22Rv1 (cell line): ENCODE data around the gene COA1.

Source experiments
- H3K27ac ChIP-seq: fragments of 450-650 bp; 2 replicates; pipeline ENCODE4 v1.5.1; 2017
- CTCF ChIP-seq: fragments of 450-650 bp; IDR thresholded peaks from 2 replicates; pipeline ENCODE4 v1.5.1; 2017; ENCODE audit warnings: mild to moderate bottlenecking
- ZFX ChIP-seq: fragments of 450-650 bp; IDR thresholded peaks from 2 replicates; pipeline ENCODE4 v1.6.1; 2017; ENCODE audit warnings: antibody characterized with exemption, borderline replicate concordance

COA1 gene

GRCh38 chr7:43756368-43757072 is 27.2 kb upstream of the COA1 start:
- no peak overlapping the region for H3K27ac ChIP-seq
- TF ChIP-seq ZFX (no peak), CTCF (no peak)

GRCh38 chr7:43754596-43754995 is 25.3 kb upstream of the COA1 start:
- no peak overlapping the region for H3K27ac ChIP-seq
- TF ChIP-seq CTCF: no peak
- no peak for TF ChIP-seq ZFX

- no peak for TF ChIP-seq ZFX
- no peak for TF ChIP-seq CTCF
- H3K27ac ChIP-seq: no peak overlapping the region
Observed at GRCh38 chr7:43753843-43754242, 24.5 kb upstream of the COA1 start.

GRCh38 chr7:43753271-43753810 is 24.0 kb upstream of the COA1 start:
- no peak overlapping the region for H3K27ac ChIP-seq
- no peak for TF ChIP-seq ZFX

GRCh38 chr7:43752411-43752810 is 23.1 kb upstream of the COA1 start:
- TF ChIP-seq ZFX (no peak), CTCF (no peak)
- H3K27ac ChIP-seq: no peak overlapping the region

- H3K27ac ChIP-seq: no peak overlapping the region
- no peak for TF ChIP-seq CTCF
- TF ChIP-seq ZFX: no peak
Observed at GRCh38 chr7:43750016-43750887, 20.9 kb upstream of the COA1 start.

- no peak overlapping the region for H3K27ac ChIP-seq
- no peak for TF ChIP-seq CTCF
Observed at GRCh38 chr7:43749383-43749940, 20.1 kb upstream of the COA1 start.
